Lung microvascular endothelial cell (primary cell): ENCODE measurements around the gene ITGA2B. TPM values are rescaled to one million over a fixed set of nuclear protein-coding genes. Genes with fewer than 3 reads are reported as not detected.
"Not testable (repeated sequence)": the region's sequence is repeated elsewhere in the genome, so short reads cannot be mapped to it uniquely, and the experiment has no call there.

Experiments
- DNase-seq, 2 donors: peaks; one replicate each; pipeline versions ENCODE4 v3.0.0 to v3.0.0-alpha.2; 2010; ENCODE audit warnings: low read depth in 2 of 2
- total RNA-seq: library from RNA; depleted of rRNA; stranded (reverse); fragments of >200 nt; gene quantifications from 2 replicates; pipeline ENCODE4 v1.2.1, GENCODE V29; 2014

ITGA2B gene
- total RNA-seq, 1 donor from 2014 or later, result 0.79 TPM

DNA sequence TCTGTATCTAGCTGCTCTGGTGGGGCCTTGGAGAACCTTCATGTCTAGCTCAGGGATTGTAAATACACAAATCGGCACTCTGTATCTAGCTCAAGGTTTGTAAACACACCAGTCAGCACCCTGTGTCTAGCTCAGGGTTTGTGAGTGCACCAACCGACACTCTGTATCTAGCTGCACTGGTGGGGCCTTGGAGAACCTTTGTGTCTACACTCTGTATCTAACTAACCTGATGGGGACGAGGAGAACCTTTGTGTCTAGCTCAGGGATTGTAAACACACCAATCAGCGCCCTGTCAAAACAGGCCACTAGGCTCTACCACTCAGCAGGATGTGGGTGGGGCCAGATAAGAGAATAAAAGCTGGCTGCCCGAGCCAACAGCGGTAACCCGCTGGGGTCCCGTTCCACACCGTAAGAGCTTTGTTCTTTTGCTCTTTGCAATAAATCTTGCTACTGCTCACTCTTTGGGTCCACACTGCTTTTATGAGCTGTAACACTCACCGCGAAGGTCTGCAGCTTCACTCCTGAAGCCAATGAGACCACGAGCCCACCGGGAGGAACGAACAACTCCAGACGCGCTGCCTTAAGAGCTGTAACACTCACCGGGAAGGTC lies 19.9 kb downstream of the ITGA2B start:
- DNase-seq, result not testable (repeated sequence)

DNA sequence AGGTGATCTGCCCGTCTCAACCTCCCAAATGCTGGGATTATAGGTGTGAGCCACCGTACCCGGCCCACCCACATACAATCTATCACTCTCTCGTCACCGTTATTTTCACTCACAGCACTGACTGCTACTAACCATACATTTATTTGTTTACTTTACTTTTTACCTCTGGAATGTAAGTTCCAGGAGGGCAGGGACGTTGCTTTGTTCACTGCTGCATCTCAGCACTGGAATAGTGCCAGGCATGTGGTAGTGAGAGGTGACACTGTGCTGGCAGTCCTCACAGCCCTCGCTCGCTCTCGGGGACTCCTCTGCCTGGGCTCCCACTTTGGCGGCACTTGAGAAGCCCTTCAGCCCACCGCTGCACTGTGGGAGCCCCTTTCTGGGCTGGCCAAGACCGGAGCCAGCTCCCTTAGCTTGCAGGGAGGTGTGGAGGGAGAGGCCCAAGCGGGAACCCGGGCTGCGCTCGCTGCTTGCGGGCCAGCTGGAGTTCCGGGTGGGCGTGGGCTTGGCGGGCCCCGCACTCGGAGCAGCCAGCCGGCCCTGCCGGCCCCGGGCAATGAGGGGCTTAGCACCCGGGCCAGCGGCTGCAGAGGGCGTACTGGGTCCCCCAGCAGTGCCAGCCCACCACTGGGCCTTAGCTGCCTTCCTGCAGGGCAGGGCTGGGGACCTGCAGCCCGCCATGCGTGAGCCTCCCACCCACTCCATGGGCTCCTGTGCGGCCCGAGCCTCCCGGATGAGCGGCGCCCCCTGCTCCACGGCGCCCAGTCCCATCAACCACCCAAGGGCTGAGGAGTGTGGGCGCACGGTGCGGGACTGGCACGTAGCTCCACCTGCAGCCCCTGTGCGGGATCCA lies 20.8 kb downstream of the ITGA2B start:
- DNase-seq, result not testable (repeated sequence)

GRCh38 chr17:44367231-44367979 lies 22.0 kb downstream of the ITGA2B start:
- no peak for DNase-seq

GRCh38 chr17:44365051-44365450 lies 24.4 kb downstream of the ITGA2B start:
- not testable (repeated sequence) for DNase-seq

GRCh38 chr17:44363613-44364159 lies 25.8 kb downstream of the ITGA2B start, which contains the start of gene FAM171A2:
TSS of gene FAM171A2 (minus strand) at chr17:44363853. CDS start at chr17:44363714, 139 bp downstream.
- DNase-seq, result peak; percentile 62 to 74

- peak in 1 of 2 donors; percentile 16 for DNase-seq
Observed at GRCh38 chr17:44362949-44363612, 26.4 kb downstream of the ITGA2B start.

- no peak for DNase-seq
Observed at GRCh38 chr17:44362459-44362948, 26.9 kb downstream of the ITGA2B start.

- no peak for DNase-seq
Observed at GRCh38 chr17:44361292-44362260, 27.9 kb downstream of the ITGA2B start.

GRCh38 chr17:44360826-44361225 lies 28.6 kb downstream of the ITGA2B start:
- DNase-seq, result no peak

DNA sequence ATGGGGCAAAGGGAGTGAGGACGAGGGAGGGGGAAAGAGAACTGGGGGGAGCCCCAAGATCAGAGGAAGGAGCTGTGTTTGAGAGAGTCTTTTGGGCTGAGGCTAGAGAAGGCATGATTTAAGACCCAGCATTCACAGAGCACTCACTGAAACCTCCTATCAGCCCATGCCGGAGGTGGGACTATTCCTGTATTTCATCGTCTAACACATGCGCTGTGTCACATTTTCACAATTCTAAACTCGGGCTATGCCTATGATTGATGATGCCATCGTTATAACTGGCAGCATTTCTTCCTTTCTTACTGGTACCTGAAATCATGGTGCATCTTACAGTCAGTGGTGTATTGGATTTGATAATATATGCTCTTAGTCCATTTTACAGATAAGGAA lies 29.3 kb downstream of the ITGA2B start:
- DNase-seq, result no peak

DNA sequence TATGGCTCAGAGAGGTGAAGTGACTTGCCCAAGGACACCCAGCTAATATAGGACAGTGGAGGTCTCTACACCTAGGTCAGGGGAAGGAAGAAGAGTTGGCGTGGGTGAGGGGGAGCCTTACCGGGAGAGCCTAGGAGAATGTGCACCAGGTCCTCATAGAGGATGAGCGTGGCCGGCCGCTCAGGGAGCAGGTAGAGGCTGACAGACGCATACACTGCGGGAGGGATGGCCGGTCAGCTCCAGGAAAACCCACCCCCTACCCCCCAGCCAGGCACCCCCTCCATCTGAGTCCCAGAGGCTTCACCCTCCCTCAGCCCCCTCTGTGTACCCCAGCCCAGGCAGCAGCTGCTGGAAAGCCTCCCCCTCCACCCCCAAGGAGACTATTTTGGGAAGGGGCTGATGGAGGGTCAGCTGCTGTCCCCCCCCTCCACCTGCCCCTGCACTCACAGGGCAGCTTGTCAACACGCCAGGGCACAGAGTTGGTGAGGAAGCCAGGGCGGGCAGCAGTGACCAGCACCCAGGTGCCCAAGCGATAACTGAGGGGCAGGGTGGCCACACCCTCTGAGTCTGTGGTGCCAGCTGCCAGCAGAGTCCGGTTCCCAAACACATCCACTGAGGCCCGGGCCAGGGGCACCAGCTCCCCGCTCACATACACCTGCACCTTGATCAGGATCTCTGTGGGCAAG lies 29.8 kb downstream of the ITGA2B start:
- no peak for DNase-seq

GRCh38 chr17:44359006-44359405 lies 30.4 kb downstream of the ITGA2B start:
- no peak for DNase-seq

GRCh38 chr17:44358066-44358465 lies 31.4 kb downstream of the ITGA2B start:
- no peak for DNase-seq

- no peak for DNase-seq
Observed at GRCh38 chr17:44356241-44356640, 33.2 kb downstream of the ITGA2B start.

DNA sequence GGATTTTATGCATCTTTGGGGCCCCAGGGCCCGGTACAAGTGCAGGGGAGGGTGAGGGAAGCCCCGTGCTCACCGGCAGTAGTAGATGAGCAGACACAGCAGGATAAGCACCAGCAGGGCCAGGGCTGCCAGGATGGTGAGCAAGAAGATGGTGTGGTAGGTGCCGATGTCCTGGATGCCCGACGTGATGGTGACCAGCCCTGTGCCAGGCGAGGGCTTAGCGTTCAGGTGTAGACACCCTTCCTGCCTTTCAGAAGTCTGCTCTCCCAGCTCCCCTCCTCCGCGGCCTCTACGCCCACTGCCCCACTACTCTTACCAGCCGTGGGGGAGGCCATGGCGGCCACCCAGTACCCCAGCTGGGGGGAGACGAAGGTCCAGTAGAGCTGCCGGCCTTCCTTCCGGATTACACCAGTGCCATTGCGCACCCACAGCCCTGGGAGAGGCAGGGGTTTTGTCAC lies 33.8 kb downstream of the ITGA2B start:
- no peak for DNase-seq

DNA sequence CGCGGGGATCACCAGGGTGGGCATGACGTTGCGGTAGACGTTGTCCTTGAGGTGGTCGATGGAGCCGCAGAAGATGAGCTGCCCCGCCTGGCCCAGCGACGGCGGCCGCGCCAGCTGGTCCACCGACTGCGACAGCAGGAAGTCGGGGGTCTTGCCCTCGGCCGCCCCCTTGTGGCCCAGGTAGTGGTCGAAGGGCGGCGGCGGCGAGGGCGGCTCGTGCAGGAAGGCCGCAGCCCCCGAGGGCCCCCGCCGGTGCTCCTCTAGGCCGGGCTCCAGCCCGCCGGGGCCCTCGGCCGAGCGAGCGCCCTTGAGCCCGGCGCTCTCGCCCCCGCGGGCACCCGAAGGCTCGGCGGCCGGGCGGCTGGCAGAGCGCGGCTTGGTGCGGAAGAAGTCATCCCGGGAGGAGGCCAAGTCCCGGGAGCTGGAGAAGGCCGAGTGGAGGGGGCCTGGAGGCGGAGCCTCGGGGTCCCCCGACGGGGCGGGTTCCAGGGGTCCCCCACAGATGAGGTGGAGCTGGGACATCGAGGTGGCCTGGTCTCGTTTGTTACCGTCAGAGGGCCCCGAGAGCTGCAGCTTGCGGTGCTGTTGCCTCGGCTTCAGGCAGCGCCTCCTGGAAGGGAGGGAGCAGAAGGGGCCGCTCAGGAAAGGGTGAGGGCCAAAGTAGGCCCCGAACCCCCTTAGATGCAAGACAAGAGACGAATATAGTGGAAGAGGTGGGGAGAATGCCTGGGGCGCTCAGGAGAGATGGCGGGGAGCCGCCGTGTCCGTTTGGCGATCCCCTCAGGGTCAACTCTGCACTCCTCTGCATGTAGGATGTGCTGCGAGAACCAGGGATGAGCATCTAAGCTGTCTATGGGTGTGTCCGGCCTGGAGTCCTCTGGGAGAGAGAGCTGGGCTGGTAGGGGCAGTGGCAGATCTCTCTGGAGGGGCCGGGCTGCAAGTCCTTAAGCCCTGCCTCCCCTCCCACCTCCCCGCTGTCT lies 34.6 kb downstream of the ITGA2B start:
- DNase-seq, result no peak

DNA sequence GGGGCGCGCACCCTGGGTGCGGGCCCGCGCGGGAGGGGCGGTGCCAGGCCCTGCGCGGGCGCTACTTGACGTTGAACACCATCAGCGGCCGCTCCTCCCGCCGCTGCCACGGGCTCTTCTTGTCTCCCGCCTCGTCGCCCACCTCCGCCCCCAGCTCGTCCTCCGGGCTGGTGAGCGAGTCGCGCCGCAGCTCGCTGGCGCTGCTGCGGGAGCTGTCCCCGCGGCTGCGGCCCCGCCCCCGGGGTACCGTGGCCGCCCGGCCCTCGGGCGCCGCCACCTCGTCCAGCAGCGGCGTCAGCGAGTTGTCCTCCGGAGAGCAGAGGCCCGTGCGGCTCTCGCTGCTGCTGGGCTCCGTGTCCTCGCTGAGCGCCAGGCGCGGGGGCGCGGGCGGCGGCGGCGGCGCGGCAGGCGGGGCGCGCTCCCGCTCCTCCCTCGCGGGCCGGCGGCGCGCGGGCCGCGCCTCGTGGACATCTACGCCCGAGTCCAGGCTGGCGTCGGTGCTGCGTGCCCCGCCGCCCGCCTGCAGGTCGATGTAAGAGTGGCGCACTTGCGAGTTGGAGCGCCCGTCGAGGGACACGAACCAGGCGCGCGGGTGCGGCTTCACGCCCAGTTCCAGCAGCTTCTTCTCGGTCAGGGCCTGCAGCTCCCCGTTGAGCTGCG lies 35.6 kb downstream of the ITGA2B start:
- no peak for DNase-seq
